T-helper 2 cell treated with Interferon-gamma antibody and Interleukin-4, amounts not matched to agents 100 ng/mL and 5 ng/mL, for 36 hours (primary cell): ENCODE results near the gene FASTK. TPM values are rescaled to one million over a fixed set of nuclear protein-coding genes. Genes with fewer than 3 reads are reported as not detected.

Source experiments
- intact Hi-C: fragments of 100-400 bp; cut with micrococcal nuclease; formaldehyde crosslinking; loops from one replicate; pipeline ENCODE4 v1.15.1; 2023
- total RNA-seq: library from RNA; stranded (reverse); gene quantifications from 2 replicates; pipeline ENCODE4 v1.2.3, GENCODE V29; 2022

FASTK gene
- total RNA-seq, 1 donor from 2014 or later = 89.3 TPM

GRCh38 chr7:151100921-151101320 lies 20.3 kb upstream of the FASTK start:
- intact Hi-C loops = no loop called here

- intact Hi-C loops = no loop called here
Observed at GRCh38 chr7:151099486-151100211, 19.0 kb upstream of the FASTK start.

- intact Hi-C loops = no loop called here
Observed at GRCh38 chr7:151095828-151096475, 15.3 kb upstream of the FASTK start.

- intact Hi-C loops = no loop called here
Observed at GRCh38 chr7:151095123-151095797, 14.7 kb upstream of the FASTK start.

GRCh38 chr7:151094675-151095074 lies 14.1 kb upstream of the FASTK start:
- intact Hi-C loops = no loop called here

GRCh38 chr7:151093748-151094147 lies 13.1 kb upstream of the FASTK start:
- intact Hi-C loops = no loop called here

GRCh38 chr7:151091988-151092387 lies 11.4 kb upstream of the FASTK start:
- intact Hi-C loops = loop anchor here (2.0 kb wide), 1 partner anchor 19 kb away; no protein-coding TSS in a partner anchor

- intact Hi-C loops = loop anchor here (2.0 kb wide), 1 partner anchor 19 kb away; no protein-coding TSS in a partner anchor
Observed at GRCh38 chr7:151091431-151091830, 10.8 kb upstream of the FASTK start.

DNA sequence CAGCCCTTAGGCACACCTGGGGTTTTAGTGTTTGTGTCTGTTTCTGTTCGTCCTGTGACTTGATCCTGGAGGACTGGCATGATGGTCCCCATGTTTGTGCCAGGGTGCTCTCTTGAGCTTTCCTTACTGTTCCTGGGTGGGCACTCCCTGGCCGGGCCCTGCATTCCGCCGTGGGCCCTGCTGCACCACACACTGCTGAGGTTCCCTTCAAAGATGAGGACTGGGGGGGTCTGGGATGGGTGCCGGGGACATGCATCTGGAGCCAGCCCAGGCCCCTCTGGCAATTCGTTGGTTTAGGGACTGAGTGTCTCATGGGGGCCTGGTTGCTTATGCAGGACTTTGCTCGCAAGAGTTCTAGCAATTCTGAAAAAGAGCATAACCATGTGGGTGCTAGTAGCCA lies 10.4 kb upstream of the FASTK start:
- intact Hi-C loops = loop anchor here (2.0 kb wide), 1 partner anchor 20 kb away; no protein-coding TSS in a partner anchor

- intact Hi-C loops = loop anchor here (2.0 to 10.0 kb wide), 2 partner anchors 21 to 115 kb away; partner anchors contain the start of gene KCNH2
Observed at GRCh38 chr7:151089893-151090730, 9.5 kb upstream of the FASTK start.

- intact Hi-C loops = loop anchor here (10.0 kb wide), 1 partner anchor 114 kb away; the partner anchor contains the start of gene KCNH2
Observed at GRCh38 chr7:151088856-151089699, 8.5 kb upstream of the FASTK start.

DNA sequence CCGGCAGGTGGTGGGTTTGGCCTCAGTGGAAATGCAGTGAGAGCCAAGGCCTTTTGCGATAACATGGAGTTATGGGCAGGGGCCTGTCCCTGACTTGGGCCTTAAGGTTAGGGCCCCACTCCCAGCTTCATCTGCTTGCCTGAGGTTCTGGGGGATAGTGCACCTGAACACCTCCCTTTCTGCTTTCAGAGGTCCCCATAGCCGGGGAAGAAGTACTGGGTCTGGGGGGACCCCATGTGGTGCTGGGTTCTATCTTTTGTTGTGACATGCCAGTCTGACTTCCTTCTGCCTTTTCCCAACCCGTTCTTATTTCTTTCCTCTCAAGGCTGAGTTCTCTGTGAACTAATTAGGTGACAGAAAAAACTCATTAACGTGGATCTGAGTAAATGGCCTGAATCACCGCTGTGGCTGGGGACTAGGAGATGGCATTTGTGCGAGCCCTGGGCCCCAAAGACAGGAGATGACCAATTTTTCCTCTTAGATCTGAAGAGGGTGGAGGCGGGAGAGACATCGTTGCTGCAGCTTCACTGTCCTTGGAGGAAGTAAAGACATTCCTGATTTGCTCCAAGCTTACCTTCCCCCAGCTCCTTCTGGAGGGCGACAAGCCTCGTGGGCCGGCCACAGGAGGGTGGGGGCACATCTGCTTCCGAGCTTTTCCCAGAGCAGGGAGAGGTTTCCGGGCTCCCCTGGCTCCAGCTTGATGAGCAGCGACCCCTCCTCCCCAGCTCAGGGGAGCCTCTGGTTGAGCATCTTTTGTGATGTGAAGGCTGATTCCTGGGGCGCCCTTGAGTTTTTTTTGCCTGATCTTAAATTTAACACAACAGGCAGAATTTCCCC lies 7.6 kb upstream of the FASTK start:
- intact Hi-C loops = loop anchor here (10.0 kb wide), 1 partner anchor 113 kb away; the partner anchor contains the start of gene KCNH2

DNA sequence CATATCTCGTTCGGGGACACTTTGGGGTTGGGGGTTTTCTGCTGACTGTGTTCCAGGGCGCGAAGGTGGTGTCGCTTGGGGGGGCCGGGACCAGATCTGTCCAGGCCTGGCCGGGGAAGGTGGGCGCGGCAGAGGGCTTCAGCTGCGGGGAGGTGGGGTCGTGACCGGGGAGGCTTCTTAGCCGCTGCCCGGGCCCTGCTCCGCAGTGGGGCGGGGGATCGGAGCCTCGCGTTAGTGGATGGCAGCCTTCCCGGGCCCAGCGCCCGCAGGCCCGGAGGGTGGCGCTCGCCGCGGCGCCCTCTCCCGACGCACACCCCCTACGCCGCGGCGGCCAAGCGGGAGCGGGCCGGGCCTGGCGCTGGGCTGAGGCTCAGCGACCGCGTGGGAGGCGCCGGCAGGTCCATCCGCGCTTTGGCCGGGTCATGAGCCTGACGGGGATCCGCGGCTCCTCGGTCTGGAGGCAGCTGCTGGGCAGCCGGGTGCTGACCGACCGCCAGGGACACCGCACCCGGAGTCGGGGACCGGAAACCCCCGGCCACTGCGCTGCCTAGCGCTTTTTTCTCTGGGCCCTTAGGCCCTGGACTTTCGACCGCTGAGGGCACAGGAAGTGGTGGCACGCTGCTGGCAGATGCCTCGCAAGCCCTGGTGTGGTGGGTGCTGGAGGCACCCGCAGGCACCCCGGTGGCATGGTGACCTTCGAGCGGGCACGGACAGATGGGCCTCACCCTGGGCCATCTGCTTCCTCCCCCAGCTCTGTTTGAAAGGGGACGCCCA lies 6.8 kb upstream of the FASTK start:
- intact Hi-C loops = loop anchor here (10.0 kb wide), 1 partner anchor 113 kb away; the partner anchor contains the start of gene KCNH2

DNA sequence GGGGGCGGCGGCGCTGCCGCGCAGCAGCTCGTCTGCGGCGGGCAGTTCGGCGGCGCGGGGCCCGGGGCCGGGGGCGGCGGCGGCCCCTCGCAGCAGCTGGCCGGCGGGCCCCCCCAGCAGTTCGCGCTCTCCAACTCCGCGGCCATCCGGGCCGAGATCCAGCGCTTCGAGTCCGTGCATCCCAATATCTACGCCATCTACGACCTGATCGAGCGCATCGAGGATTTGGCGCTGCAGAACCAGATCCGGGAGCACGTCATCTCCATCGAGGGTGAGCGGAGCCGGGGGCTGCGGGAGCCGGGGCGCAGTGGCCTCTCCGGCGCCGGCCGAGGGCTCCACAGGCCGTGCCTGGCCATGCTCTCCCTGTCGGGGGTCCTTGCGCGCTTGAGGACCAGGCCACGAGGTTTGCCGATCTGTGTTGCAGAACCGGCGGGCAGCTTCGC lies 6.2 kb upstream of the FASTK start:
- intact Hi-C loops = loop anchor here (10.0 kb wide), 1 partner anchor 112 kb away; the partner anchor contains the start of gene KCNH2

- intact Hi-C loops = loop anchor here (10.0 kb wide), 1 partner anchor 111 kb away; the partner anchor contains the start of gene KCNH2
Observed at GRCh38 chr7:151085691-151086620, 5.3 kb upstream of the FASTK start, which contains the start of gene AGAP3. TSS of gene AGAP3 (plus strand) at chr7:151086475. CDS start at chr7:151086742, 267 bp downstream.

DNA sequence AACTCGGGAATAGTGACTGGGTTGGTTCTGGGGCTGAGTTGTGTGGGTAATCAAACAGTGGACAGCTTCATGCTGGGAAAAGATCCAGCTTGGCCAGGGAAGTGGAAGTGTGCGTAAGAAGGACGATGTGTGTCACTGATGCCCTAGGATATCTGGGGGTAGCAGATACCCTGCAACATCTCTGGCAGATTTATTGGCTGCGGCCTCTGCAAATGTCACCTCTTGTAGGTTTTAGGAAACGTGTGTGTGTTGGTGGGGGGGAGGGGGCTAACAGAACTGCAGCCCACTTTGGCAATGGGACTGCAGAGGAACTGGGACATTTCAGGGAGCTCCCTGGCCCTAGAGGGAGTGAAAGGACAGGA lies 4.7 kb upstream of the FASTK start:
- intact Hi-C loops = loop anchor here (10.0 kb wide), 1 partner anchor 111 kb away; the partner anchor contains the start of gene KCNH2

- intact Hi-C loops = loop anchor here (1.0 to 10.0 kb wide), 4 partner anchors 55 to 437 kb away; partner anchors contain the start of genes ABCB8, ABCF2 and KCNH2
Observed at GRCh38 chr7:151083824-151084160, 3.2 kb upstream of the FASTK start.
